ENCODE data around the gene RUSC2. TPM values are rescaled to one million over a fixed set of nuclear protein-coding genes. Genes with fewer than 3 reads are reported as not detected.
"Not testable (repeated sequence)": the region's sequence is repeated elsewhere in the genome, so short reads cannot be mapped to it uniquely, and the experiment has no call there.

Gene RUSC2
- total RNA-seq, 1 donor from 2014 or later, result 20.8 TPM

GRCh38 chr9:35495984-35496383, 6.1 kb downstream of the RUSC2 start:
- H3K4me1 Mint-ChIP-seq (ENCODE audit: low read depth), result peaks cover 8% of the 10 kb centered on the region
- H3K27me3 Mint-ChIP-seq, result no peaks in the 10 kb centered on the region
- no peak overlapping the region for H3K27ac Mint-ChIP-seq
- peaks cover 9% of the 10 kb centered on the region for H3K9me3 Mint-ChIP-seq (ENCODE audit: low read depth)
- H3K4me3 Mint-ChIP-seq (ENCODE audit: low read depth), result no peak overlapping the region
- no peak for TF ChIP-seq CTCF (IDR thresholded peaks at IDR 0.05; ENCODE audit: unreplicated experiment)
- DNase-seq (ENCODE audit: low spot score, unreplicated experiment), result no peak
- peaks cover 25% of the 10 kb centered on the region for H3K36me3 Mint-ChIP-seq (ENCODE audit: insufficient read depth)

GRCh38 chr9:35498245-35498644, 8.3 kb downstream of the RUSC2 start:
- not testable (repeated sequence) for H3K27me3 Mint-ChIP-seq

GRCh38 chr9:35499029-35499700, 9.3 kb downstream of the RUSC2 start:
- Mint-ChIP-seq H3K36me3 (ENCODE audit: insufficient read depth) (peaks cover 22% of the 10 kb centered on the region), H3K4me1 (ENCODE audit: low read depth) (no peaks in the 10 kb centered on the region), H3K27me3 (no peaks in the 10 kb centered on the region), H3K9me3 (ENCODE audit: low read depth) (peaks cover 13% of the 10 kb centered on the region), H3K4me3 (ENCODE audit: low read depth) (no peak overlapping the region), H3K27ac (no peak overlapping the region)
- TF ChIP-seq CTCF (IDR thresholded peaks at IDR 0.05; ENCODE audit: unreplicated experiment), result no peak
- no peak for DNase-seq (ENCODE audit: low spot score, unreplicated experiment)

More at GRCh38 chr9:35498245-35498644, 8.3 kb downstream of the RUSC2 start:
- H3K27ac Mint-ChIP-seq; H3K4me3 Mint-ChIP-seq (ENCODE audit: low read depth); H3K9me3 Mint-ChIP-seq (ENCODE audit: low read depth); DNase-seq (ENCODE audit: low spot score, unreplicated experiment); H3K4me1 Mint-ChIP-seq (ENCODE audit: low read depth): not testable (repeated sequence)
- H3K36me3 Mint-ChIP-seq (ENCODE audit: insufficient read depth), result peaks cover 21% of the 10 kb centered on the region

GRCh38 chr9:35499701-35500030, 9.8 kb downstream of the RUSC2 start:
- Mint-ChIP-seq H3K27ac (no peak overlapping the region), H3K4me1 (ENCODE audit: low read depth) (no peaks in the 10 kb centered on the region), H3K4me3 (ENCODE audit: low read depth) (no peak overlapping the region), H3K36me3 (ENCODE audit: insufficient read depth) (peaks cover 22% of the 10 kb centered on the region), H3K9me3 (ENCODE audit: low read depth) (peaks cover 13% of the 10 kb centered on the region), H3K27me3 (no peaks in the 10 kb centered on the region)
- TF ChIP-seq CTCF (IDR thresholded peaks at IDR 0.05; ENCODE audit: unreplicated experiment), result no peak
- no peak for DNase-seq (ENCODE audit: low spot score, unreplicated experiment)

- H3K4me3 Mint-ChIP-seq (ENCODE audit: low read depth), result no peak overlapping the region
- no peak overlapping the region for H3K27ac Mint-ChIP-seq
- TF ChIP-seq CTCF (IDR thresholded peaks at IDR 0.05; ENCODE audit: unreplicated experiment), result no peak
- H3K36me3 Mint-ChIP-seq (ENCODE audit: insufficient read depth), result peaks cover 22% of the 10 kb centered on the region
- H3K4me1 Mint-ChIP-seq (ENCODE audit: low read depth), result no peaks in the 10 kb centered on the region
- H3K27me3 Mint-ChIP-seq, result no peaks in the 10 kb centered on the region
- no peak for DNase-seq (ENCODE audit: low spot score, unreplicated experiment)
- peaks cover 11% of the 10 kb centered on the region for H3K9me3 Mint-ChIP-seq (ENCODE audit: low read depth)
These were observed 10.3 kb downstream of the RUSC2 start for GRCh38 chr9:35500130-35500748.

GRCh38 chr9:35501946-35502345, 12.0 kb downstream of the RUSC2 start:
- Mint-ChIP-seq H3K36me3 (ENCODE audit: insufficient read depth) (peaks cover 14% of the 10 kb centered on the region), H3K9me3 (ENCODE audit: low read depth) (peaks cover 8% of the 10 kb centered on the region), H3K4me3 (ENCODE audit: low read depth) (no peak overlapping the region), H3K4me1 (ENCODE audit: low read depth) (no peaks in the 10 kb centered on the region), H3K27ac (no peak overlapping the region), H3K27me3 (no peaks in the 10 kb centered on the region)
- no peak for TF ChIP-seq CTCF (IDR thresholded peaks at IDR 0.05; ENCODE audit: unreplicated experiment)
- DNase-seq (ENCODE audit: low spot score, unreplicated experiment), result no peak

All from progenitor cell of endocrine pancreas (in vitro differentiated cells).